ENCODE measurements around the gene MYO5A.
A peak's percentile ranks its signal among the peaks of the same experiment; 100 is the strongest.
"Not testable (repeated sequence)": the region's sequence is repeated elsewhere in the genome, so short reads cannot be mapped to it uniquely, and the experiment has no call there.

The MYO5A gene

DNA sequence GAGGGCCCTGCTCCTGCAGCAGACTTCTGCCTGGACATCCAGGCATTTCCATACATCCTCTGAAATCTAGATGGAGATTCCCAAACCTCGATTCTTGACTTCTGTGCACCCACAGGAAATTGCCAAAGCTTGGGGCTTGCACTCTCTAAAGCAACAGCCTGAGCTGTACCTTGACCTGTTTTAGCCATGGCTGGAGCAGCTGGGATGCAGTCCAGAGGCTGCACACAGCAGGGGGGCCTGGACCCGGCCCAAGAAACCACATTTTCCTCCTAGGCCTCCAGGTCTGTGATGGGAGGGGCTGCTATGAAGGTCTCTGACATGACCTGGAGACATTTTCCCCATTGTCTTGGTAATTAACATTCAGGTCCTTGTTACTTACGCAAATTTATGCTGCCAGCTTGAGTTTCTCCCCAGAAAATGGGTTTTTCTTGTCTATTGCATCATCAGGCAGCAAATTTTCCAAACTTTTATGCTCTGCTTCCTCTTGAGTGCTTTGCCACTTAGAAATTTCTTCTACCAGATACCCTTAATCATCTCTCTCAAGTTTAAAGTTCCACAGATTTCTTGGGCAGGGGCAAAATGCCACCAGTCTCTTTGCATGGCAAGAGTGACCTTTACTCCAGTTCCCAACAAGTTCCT, 11.8 kb upstream of the MYO5A start:
- no peak for DNase-seq (ENCODE audit: low read depth)

GRCh38 chr15:52537459-52537858, 8.8 kb upstream of the MYO5A start:
- no peak for DNase-seq (ENCODE audit: low read depth)

GRCh38 chr15:52532427-52532826, 3.7 kb upstream of the MYO5A start:
- no peak for DNase-seq (ENCODE audit: low read depth)

DNA sequence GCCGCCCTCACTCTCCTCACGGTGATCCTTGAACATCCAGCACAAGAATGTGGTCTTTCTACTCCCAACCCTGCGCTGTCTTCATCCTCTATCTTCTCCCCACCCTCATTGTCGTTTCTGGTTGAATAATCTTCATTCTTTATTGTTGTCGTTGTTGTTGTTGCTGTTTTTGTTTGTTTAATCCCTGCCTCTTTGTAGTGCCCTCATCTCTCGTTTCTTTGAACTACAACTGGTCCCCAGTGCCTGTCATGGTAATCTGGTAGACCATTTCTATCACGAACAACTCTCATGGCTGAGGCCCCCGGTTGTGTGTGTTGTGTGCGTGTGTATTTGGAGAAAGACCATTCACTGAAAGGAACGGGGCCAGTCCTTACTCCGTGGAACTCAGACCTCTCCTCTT, 1.3 kb upstream of the MYO5A start:
- no peak for DNase-seq (ENCODE audit: low read depth)

DNA sequence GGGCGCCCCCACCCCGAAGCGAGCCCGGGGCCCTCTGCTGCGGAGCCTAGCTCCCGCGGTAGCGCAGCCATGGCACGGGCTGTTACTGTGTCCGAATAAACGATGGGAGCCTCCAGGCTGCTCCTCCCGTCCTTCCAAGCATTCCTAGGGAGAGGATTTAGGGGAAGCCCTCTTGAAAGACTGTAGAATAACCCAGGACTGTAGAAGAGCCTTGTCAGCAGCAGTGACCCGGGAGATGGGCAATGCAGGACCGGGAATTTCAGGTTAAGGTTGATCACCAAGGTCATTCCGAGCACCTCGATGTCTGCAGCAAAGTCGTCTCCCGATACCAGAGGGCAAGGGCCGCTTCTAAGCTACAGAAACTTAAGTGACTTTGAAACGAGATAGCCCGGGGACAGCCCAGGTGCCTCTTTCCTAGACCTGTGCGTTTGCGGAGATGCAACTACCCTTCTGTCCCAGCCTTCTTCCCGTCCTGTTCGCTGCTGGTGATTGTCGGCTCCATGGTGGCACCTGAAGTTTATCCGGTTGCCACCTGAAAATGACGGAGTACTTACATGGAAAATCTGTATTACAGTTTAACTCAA, 753 bp upstream of the MYO5A start:
- no peak for DNase-seq (ENCODE audit: low read depth)

- peak; percentile 33 for DNase-seq (ENCODE audit: low read depth)
Observed at GRCh38 chr15:52527911-52528563, 643 bp downstream of the MYO5A start.

GRCh38 chr15:52527196-52527910, 1.3 kb downstream of the MYO5A start:
- DNase-seq (ENCODE audit: low read depth): no peak

DNA sequence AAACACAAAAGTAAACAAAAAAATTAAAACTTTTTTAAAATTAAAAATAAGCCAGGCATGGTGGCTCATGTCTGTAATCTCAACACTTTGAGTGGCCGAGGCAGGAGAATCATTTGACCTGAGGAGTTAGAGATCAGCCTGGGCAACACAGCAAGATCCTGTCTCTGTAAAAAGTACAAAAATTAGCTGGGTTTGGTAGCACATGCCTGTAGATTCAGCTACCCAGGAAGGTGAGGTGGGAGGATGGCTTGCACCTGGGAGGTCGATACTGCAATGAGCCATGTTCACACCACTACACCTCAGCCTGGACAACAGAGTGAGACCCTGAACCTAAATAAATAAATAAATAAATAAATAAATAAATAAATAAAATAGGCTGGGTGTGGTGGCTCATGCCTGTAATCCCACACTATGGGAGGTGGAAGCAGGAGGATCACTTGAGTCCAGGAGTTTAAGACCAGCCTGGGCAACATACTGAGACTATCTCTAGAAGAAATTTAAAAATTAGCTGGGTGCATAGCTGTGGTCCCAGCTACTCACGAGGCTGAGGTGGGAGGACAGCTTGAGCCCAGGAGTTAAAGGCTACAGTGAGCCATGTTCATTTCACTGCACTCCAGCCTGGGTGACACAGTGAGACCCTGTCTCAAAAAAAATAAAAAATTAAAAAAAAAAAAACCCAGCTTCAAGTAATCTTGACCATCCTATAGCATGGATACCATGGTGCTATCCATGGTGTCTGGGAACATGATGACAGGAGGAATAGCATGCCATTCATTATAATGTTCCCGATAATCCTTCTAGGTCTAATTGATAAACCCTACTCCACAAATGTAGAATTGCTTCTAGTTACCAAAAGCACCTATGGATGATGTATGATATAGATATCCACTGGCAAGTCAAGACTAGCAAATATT, 4.2 kb downstream of the MYO5A start:
- no peak for DNase-seq (ENCODE audit: low read depth)

DNA sequence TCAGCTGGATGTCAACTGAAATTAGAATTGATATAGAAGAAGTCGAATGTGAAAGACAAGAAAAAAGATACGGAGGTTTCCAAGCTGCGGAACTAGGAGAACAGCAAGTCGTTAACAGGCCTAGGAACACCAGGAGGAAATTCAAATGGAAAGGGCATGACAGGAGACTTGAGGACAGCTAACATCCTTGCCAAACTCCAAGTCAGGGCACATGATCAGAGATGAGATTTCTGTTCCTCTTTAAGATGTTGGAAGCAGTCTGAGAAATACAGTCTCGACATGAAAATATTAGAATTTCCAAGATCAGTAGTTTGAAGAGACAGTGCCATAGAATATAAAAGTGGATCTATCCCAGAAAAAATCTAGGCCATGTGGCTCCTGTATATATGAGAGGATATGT, 5.0 kb downstream of the MYO5A start:
- no peak for DNase-seq (ENCODE audit: low read depth)

GRCh38 chr15:52523192-52523591, 5.5 kb downstream of the MYO5A start:
- DNase-seq (ENCODE audit: low read depth): no peak

DNA sequence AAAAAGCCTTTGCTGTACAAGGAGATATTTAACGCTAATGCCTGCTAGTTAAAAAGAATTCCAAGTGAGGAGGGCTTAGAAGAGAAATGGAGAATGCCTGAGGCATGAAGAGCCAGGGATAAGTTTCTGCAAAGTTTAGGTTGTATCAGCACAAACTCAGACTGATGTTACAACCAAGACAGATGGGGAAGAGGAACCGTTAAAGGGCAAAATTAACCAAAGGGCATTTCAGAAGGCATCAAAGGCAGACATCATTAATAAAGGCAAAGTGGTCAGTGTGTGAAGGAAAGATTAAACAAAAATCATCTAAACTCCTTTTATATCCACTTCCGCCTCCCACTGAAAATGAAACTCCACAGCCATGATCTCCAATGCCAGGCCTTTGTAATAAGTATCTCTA, 7.0 kb downstream of the MYO5A start:
- no peak for DNase-seq (ENCODE audit: low read depth)

- no peak for DNase-seq (ENCODE audit: low read depth)
Observed at GRCh38 chr15:52520421-52520820, 8.3 kb downstream of the MYO5A start.

- DNase-seq (ENCODE audit: low read depth): no peak
Observed at GRCh38 chr15:52518487-52519371, 10.0 kb downstream of the MYO5A start.

DNA sequence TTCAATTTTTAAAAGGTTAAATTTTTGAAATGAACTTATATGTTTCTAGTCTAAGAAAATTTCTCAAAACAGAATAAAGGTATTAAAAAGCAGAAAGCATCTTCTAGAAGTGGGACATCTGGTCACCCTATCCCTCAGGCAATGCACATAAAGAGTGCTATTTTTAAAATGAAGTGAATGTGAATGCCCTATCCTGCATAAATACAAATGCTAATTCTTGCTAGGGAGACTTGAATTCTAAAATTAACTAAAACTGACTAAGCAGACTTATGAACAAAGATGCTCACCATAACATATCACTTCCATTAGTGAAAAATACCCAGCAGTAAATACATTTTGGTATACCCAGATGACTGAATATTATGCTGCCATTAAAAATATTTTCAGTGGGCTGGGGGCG, 11.7 kb downstream of the MYO5A start:
- DNase-seq (ENCODE audit: low read depth): no peak

DNA sequence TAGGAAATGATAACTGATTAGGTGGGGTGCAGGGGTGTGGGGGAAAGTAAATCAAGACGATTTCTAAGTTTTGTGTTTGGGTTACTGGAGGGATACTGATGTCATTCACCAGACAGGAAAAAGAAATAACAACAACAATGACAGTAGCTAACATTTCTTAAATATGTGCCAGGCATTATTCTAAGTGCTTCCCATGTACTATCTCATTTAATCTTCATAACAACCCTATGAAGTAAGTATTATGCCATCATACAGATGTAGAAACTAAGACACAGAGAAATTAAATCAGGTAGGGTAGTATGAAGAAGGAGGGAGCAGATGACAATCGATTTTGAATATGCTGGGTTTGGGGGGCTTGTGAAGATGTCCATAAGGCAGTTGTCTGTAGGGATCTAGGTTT, 13.3 kb downstream of the MYO5A start:
- no peak for DNase-seq (ENCODE audit: low read depth)

GRCh38 chr15:52514482-52514881, 14.2 kb downstream of the MYO5A start:
- DNase-seq (ENCODE audit: low read depth): no peak

DNA sequence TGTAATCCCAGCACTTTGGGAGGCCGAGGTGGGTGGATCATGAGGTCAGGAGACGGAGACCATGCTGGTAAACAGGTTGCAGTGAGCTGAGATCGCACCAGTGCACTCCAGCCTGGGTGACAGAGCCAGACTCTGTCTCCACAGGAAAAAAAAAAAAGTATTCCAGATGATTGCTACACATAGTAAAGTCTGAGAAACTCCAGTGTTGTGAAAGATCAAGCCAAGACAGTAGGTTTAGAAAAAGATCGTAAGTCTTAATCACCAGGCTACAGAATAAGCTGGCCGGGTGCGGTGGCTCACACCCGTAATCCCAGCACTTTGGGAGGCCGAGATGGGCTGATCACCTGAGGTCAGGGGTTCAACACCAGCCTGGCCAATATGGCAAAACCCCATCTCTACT, 15.8 kb downstream of the MYO5A start:
- DNase-seq (ENCODE audit: low read depth): not testable (repeated sequence)

DNA sequence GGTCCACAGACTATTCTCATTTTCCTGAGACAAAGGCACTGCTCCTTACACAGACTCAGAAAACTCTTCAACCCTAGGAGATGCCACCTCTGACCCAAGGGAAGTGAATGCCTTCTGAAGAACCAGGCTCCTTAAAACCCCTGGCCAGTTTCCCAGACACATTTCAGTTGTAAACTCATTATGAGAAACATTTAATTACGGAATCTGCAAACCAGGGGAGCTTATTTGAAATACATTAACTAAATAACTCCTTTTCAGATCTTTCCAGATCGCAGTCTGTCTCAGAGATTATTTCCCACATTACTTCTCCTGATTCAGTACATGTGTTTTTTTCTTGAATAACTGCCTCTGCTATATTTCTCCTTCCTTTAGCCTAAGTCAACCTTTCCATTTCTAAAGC, 17.6 kb downstream of the MYO5A start:
- no peak for DNase-seq (ENCODE audit: low read depth)

- DNase-seq (ENCODE audit: low read depth): no peak
Observed at GRCh38 chr15:52509500-52510245, 19.0 kb downstream of the MYO5A start.

DNA sequence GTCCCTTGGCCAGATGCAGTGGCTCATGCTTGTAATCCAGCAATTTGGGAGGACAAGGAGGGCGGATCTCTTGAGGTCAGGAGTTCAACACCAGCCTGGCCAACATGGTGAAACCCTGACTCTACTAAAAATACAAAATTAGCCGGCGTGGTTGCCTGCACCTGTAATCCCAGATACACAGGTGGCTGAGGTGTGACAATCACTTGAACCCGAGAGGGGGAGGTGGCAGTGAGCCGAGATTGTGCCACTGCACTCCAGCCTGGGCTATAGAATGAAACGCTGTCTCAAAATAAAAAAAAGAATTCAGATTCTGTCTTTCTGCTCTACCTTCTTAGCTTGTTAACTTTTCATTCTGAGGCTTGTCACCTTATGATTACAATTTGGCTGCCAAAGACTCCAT, 22.1 kb downstream of the MYO5A start:
- no peak for DNase-seq (ENCODE audit: low read depth)
